ENCODE data around the gene CRYBG2.
A peak's percentile ranks its signal among the peaks of the same experiment; 100 is the strongest.
"Not testable (repeated sequence)": the region's sequence is repeated elsewhere in the genome, so short reads cannot be mapped to it uniquely, and the experiment has no call there.

CRYBG2 gene

DNA sequence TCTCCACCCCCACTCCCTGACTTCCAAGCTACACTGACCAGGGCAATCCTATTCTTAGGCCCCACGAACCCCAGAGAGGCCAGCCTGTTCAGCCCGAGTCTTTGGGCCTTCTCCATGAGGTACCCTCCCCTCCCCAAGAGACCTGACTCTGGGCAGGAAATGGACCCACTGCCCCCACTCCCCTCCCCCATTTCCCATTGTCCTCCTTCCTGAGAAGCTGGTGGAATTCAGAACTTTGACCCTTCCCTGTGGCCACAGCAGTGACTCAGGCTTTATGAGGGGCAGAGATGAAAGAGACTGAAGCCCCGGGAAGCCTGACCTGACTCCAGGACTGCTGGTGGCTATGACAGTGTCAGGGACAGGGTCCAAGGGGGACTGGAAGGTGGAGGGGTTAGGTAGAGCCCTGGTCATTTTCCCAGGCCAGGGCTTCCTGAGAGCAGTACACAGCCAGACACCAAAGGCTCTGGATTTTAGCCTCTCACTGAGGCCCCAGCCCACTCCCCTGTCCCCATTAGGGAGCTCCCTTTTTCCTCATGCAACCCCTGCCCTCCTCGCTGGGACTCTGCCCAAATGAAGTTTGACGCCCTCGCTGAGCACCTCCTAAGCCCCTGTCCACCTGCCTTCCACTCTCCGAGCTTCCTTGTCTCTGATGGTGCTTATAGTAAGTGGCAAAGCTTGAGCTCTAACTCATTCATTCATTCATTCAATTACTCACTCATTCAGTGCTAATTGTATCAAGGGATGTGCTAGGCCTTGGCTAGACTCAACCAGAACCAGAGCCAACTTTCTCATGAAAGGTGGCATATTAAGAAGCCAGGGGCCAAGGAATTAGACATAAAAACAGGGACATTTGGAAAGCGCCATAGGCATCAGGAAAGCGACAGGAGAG is 3.0 kb downstream of the CRYBG2 start:
- no peak for DNase-seq (ENCODE audit: low read depth in 2 of 2)

DNA sequence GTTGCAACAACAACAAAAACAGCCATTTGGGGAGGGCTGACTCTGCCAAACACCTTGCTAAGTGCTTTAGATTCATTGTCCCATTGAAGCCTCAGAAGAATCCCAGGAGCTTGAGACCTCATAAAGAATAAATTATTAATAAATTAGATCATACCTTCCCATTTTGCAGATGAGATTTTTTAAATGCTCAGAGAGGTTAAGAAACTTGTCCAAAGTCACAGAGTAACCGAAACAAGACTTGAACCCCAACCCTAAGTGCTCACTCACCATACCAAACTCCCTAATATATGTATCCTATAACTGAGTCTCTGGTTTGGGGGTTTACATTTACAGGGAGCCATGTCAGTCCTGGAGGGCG is 3.6 kb downstream of the CRYBG2 start:
- no peak for DNase-seq (ENCODE audit: low read depth in 2 of 2)

- no peak for DNase-seq (ENCODE audit: low read depth in 2 of 2)
Measured at GRCh38 chr1:26349877-26350244, 4.1 kb downstream of the CRYBG2 start.

GRCh38 chr1:26349188-26349876 is 4.6 kb downstream of the CRYBG2 start:
- DNase-seq (ENCODE audit: low read depth in 2 of 2) = no peak

DNA sequence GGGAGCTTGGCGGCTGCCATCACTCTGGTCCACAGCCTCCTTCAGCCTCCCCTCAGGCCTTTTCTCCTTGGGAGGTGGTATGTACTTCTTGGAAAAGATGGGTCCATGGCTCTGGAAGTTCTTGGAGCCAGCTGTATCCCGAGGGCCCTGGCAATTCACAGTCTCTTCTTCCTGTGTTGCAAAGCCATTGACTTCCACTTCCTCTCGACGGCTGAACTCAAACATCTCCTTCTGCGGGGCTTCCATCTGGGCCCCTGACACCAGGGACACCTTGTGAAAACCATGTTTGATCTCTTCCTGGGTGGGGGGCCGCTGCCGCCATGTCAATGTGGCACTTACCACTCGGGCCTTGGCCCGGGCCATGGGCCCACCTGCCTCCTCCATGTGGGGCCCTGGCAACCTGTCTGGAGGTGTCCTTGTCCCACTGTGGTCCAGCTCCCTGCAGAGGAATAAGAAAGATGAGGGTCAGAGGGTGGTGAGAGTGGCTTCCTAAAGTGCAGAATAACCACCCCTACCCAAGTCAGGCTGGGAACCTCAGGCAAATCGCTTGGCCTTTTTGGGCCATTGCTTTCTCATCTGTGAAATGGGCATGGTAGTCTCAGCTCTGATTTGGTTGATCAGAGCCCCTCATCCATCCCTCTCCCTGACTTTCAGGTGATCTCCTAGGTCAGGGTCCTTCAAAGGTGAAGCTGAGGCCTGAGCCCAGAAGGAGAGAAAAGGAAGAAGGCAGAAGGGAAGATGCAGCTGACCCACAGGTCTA is 7.5 kb downstream of the CRYBG2 start:
- no peak for DNase-seq (ENCODE audit: low read depth in 2 of 2)

DNA sequence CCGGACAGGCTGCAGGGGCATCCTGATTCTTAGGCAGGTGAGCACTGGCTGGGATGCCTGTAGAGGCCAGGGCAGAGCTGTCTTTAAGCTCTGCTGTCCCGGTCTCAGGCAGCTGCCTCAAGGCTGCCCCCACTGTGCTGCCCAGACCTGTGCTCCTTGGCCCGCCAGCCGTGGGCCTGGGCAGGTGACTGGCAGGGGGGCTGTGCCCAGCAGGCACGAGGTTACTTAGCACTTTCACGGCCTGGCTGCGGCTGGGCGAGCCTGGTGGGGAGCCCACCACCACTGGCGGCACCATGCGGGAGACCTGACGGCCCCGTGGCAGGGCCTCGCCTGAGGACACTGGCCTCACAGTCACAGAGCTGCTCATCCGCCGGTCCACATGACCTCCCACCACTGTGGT is 8.2 kb downstream of the CRYBG2 start:
- no peak for DNase-seq (ENCODE audit: low read depth in 2 of 2)

- DNase-seq (ENCODE audit: low read depth in 2 of 2) = no peak
Measured at GRCh38 chr1:26344147-26344920, 9.6 kb downstream of the CRYBG2 start.

DNA sequence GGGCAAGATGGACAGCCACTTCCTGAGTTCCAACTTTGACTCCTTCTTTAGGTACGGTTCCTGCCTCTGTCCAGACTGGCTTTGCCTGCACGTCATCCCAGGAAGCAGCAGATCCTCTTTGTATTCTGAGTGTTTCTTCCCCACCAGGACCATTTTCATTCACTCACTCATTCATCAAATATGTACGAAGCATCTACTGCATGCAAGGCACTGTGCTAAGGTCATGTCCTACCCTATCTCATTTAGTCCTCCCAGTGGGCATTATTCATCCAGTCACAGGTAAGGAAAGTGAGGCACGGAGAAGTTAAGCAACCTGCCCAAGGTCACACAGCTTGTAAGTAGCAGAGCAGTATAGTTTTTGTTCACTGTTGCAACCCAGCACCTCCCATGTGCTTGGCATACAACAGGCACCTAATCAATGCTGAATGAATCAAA is 13.9 kb downstream of the CRYBG2 start:
- DNase-seq (ENCODE audit: low read depth in 2 of 2) = no peak

DNA sequence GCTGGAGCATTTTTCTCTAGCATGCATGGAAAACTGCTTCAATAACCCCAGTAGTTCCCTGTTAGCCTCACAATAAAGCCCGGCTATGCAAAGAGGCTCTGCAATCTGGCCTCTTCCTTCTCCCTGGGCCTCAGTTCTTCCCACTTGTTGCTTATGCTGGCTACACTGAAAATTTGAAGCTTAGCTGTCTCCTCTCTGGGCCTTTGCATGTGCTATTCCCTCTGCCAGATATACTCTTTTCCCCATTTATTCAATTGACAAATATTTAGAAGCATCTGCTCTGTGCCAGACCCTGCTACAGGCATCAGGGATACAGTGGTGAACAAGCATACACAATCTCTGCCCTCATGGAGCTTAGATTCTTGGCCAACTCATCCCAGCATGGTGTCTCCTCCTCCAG is 15.3 kb downstream of the CRYBG2 start:
- DNase-seq (ENCODE audit: low read depth in 2 of 2) = no peak

DNA sequence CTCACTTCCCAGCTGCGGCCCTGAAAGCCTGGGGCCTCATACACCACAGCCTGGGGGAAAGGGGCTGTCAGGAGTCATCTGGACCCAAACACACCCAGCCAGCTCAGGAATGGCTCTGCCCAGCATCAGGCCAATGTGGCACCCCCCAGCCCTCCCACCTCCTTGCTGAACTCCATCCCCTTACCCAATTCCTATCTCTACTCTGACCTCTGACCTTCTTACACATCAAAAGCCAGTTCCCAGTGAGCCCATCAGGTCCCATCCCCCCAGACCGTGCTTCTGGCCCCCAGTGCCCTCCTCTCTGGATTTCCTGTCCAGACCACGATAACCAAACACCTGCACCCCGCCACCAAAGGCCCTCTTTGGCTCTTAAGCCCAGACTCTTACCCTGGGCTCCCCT is 16.3 kb downstream of the CRYBG2 start:
- no peak for DNase-seq (ENCODE audit: low read depth in 2 of 2)

DNA sequence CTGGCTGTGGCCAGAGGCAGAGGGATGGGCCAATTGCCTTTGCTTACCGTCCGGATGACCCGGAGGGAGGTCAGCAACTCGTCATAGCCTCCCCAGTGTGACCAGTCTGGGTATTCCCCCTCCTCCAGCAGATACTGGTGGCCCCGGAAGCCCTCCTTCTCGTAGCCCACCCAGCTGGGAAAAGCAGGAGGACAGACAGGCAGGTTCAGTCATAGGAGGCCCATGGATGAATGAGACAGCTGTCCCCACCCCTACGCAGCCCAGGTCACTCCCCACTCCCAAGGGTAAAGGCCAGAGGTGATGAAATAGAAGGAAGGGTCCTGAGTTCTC is 16.8 kb downstream of the CRYBG2 start:
- DNase-seq (ENCODE audit: low read depth in 2 of 2) = no peak

DNA sequence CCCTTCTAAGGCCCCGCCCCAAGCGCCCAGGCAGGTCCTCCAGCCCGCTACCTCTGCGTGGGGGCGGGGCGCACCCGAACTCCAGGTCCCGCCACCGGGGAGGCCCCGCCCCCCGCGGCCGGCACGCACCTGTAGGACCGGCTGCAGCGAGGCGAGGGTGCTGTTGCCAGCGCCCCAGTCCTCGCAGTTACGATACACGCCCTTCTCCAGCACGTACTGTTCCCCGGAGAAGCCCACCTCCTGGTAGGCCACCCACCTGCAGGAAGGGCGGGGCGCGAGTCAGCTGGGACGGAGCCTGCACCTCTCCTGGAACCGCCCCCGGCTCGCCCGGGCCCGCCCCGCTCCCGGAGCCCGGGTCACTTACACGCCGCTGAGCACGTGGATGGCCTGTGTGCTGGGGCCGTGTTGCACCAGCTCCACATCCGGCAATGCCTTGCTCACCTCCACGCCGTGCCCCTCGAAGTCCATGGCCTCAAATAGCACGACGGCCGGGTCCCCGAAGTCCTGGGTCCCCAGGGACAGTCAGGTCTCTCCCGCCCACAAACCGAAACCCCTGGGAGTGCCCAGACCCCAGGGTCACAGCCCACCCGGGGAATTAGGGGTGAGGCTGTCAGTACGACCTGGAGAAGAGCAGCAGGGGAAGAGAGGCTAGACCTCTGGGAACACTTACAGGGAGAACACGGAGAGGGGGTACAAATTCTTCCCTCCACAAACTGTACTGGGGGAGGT is 17.3 kb downstream of the CRYBG2 start:
- DNase-seq (ENCODE audit: low read depth in 2 of 2) = peak; percentile 75 to 80

- no peak for DNase-seq (ENCODE audit: low read depth in 2 of 2)
Measured at GRCh38 chr1:26335774-26336476, 18.0 kb downstream of the CRYBG2 start.

DNA sequence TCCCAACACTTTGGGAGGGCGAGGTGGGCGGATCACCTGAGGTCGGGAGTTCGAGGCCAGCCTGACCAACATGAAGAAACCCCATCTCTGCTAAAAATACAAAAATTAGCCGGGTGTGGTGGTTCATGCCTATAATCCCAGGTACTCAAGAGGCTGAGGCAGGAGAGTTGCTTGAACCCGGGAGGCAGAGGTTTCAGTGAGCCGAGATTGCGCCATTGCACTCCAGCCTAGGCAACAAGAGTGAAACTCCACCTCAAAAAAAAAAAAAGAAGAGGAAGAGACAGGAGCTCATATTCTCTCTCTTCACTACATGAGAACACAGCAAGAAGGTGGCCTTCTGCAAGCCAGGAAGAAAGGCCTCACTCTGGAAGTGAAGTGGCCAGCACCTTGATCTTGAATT is 20.6 kb downstream of the CRYBG2 start:
- not testable (repeated sequence) for DNase-seq (ENCODE audit: low read depth in 2 of 2)

- no peak for DNase-seq (ENCODE audit: low read depth in 2 of 2)
Measured at GRCh38 chr1:26330276-26330675, 23.7 kb downstream of the CRYBG2 start.

DNA sequence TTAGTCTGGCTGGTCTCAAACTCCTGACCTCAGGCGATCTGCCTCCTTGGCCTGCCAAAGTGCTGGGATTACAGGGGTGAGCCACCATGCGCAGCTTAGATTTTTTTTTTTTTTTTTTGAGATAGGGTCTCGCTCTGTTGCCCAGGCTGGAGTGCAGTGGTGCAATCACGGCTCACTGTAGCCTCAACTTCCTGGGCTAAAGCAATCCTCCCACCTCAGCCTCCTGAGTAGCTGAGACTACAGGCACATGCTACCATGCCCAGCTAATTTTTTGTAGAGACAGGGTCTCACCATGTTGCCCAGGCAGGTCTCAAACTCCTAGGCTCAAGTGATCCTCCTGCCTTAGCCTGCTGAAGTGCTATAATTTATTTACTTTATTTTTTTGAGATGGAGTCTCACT is 24.6 kb downstream of the CRYBG2 start:
- DNase-seq (ENCODE audit: low read depth in 2 of 2) = not testable (repeated sequence)

DNA sequence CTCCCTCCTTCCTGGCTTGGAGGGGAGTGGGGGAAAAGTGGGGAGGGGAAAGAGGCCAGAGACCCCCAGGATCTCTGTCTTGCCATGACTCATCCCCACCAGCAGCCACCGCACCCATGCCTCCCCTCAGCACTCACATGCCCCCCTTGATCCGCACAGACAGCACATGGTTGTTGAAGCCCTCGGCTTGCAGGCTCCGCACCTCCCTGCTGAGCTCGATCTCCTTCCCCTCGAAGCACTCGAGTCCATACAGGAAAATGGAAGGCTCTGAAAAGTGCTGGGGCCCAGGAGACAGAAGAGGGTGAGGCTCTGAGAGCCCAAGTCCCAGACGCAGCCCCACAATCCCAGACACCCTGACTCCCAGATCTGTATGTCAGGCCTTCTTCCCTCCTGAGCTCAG is 25.3 kb downstream of the CRYBG2 start:
- DNase-seq (ENCODE audit: low read depth in 2 of 2) = no peak

DNA sequence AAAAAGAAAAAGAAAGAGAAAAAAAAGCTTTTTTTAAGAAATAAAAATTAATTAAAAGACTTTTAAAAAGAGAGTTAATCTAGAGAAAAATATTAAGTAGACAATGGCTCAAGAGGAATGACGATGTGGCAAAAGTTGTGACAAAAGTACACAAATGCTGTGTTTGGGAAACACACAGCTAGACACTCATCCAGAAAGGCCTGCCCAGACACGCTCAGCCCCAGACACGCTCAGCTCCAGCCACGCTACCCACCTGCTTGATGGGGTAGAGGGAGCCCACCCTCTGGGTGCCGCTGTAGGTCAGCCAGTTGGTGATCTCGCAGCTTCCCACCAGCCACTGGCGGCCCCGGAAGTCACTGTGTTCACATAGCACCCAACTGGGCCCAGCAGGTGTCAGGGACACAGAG is 26.0 kb downstream of the CRYBG2 start:
- DNase-seq (ENCODE audit: low read depth in 2 of 2) = no peak

DNA sequence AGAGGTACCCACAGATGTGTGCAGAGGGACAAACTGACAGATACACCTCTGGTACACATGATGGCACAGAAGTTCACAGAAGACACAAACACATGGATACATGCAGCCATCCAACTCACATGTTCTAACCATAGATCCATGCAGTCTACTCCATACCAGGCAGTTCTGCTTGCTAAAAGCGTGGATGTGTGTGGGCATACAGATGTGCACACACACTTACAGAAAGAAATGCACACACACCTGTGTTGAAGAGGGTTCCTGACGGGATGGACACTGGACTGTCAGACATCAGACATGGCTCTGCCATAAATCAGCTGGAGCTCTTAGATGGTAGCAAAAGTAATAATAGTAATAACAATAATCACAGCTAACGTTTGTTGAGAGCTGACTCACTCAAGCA is 29.4 kb downstream of the CRYBG2 start:
- no peak for DNase-seq (ENCODE audit: low read depth in 2 of 2)

DNA sequence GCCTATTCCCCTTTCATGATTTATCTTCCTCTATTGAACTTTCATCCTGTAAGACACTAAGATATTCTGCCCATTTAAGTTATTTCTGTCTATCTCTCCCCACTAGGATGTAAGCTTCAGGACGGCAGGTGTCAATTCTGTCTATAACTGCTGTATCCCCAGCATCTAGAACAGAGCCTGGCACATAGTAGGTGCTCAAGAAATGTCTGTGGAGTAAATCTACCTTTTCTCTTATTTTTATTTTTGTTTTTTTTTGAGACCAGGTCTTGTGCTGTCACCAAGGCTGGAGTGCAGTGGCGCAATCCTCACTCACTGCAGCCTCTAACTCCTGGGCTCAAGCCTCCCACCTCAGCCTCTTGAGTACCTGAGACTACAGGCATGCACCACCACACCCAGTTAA is 30.5 kb downstream of the CRYBG2 start:
- DNase-seq (ENCODE audit: low read depth in 2 of 2) = no peak

DNA sequence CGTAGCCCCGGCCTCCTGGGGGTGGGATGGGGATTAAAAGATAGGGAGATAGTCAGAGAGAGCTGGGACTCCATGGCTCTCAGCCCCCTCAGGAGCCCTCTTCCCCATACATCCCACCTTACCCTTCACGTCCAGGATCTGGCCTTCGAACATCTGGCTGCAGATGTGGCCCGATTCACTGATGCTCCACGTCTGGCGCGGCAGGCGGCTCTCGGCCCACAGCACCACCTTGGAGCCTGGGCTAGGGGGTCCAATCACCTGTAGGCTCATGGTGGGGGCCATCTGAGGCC is 31.9 kb downstream of the CRYBG2 start:
- DNase-seq (ENCODE audit: low read depth in 2 of 2) = no peak
